IPS-18c (cell line): Measurements from ENCODE around the gene GSK3A.

Experiments
- H3K4me3 ChIP-seq: 2 replicates; pipeline ENCODE4 v1.7.0; 2013; ENCODE audit warnings: low read depth, mild to moderate bottlenecking, low read length, moderate library complexity; ENCODE audit not compliant: insufficient read depth
- H3K9me3 ChIP-seq: one replicate; pipeline ENCODE4 v1.6.1; 2013; ENCODE audit warnings: mild to moderate bottlenecking, low read length, moderate library complexity; ENCODE audit not compliant: control insufficient read depth, insufficient read depth

The GSK3A gene

GRCh38 chr19:42254089-42254849 is 11.9 kb upstream of the GSK3A start:
- Histone ChIP-seq H3K4me3 (peak overlapping the region; percentile 82), H3K9me3 (no peaks in the 10 kb centered on the region)

DNA sequence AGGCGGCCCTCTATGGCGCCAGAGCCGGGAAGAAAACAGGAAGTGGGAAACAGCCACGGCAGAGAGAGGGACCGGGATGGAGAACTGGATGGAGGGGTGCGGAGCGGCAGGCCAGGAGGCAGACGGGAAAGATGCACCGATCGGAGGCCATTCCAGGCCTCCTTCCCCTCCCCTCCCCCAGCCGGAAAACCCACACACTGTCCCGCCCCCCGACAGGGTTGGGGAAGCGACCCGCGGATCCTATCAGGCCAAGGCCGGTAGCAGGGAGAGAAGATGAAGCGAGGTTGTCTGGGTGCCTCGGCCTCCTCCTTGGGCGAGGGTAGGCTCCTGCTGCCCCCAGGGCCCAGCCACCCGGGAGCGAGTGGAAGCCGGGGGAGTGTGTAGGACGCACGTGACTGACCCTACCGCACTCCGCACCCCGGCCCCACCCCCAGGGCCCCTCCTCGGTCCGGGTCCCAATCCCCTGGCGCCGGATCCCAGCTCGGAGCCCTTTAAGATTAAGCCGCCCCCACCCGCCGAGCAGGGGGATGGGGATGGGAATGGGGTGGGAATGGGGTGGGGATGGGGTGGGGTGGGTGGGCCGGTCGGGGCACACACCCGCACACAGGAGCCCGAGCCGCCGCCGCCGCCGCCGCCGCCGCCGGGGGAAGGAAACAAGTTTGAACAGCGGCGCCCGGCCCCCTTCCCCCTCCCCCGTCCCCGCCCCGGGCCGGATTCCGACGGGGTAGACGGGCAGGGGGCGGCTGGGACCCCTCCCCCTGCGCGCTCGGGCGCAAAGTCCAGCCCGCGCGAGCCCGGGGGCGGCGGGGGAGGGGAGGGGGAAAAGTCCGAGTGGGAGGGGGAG is 11.1 kb upstream of the GSK3A start:
- peak overlapping the region; percentile 85 for H3K4me3 ChIP-seq

GRCh38 chr19:42252365-42253244 is 10.2 kb upstream of the GSK3A start:
- H3K9me3 ChIP-seq, result no peaks in the 10 kb centered on the region
- peak overlapping the region; percentile 85 for H3K4me3 ChIP-seq

More for the DNA sequence above, 11.1 kb upstream of the GSK3A start:
- no peaks in the 10 kb centered on the region for H3K9me3 ChIP-seq

- H3K9me3 ChIP-seq, result no peaks in the 10 kb centered on the region
- H3K4me3 ChIP-seq, result peak overlapping the region; percentile 24
Observed at GRCh38 chr19:42251572-42252358, 9.4 kb upstream of the GSK3A start.

DNA sequence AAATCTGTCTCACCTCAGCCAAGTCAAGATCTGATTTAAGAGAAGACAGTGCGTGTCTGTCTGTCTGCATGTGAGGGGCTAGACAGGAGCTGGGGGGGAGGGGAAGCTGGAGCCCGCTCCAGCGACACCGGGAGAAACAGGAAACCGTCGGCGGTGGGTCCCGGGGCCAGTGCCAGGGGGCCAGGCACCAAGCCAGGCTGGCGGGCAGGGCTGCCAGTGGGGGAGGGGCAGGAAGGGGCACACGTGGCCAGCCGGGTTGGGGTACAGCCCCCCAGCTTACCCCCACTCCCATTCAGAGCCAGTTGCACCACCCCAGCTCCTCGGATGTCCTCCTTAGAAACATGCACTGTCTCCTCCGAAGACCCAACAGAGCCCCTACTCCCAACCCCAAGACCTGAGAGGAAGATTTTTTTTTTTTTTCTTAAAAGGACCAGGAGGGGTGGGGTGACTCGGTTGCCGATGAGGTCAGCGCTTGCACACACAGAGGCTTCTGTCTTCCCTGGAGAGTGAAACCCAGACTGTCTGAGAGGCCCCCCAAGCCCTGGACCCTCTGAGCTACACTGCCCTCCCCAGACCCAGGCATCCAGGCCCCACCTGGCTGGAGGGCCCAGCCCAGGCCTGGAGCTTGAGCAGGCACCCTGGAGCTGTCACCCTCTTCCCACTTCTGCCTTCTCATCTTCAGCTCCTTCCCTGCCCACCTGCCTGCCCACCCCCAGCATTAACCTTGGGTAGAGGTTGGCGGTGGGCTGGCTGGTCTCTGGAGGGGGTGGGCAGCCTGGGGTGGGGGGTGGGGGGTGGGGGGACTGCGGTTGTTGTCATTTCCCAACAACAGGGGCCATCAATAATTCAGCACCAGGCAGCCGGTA is 8.5 kb upstream of the GSK3A start:
- H3K4me3 ChIP-seq, result no peak overlapping the region
- H3K9me3 ChIP-seq, result no peaks in the 10 kb centered on the region

DNA sequence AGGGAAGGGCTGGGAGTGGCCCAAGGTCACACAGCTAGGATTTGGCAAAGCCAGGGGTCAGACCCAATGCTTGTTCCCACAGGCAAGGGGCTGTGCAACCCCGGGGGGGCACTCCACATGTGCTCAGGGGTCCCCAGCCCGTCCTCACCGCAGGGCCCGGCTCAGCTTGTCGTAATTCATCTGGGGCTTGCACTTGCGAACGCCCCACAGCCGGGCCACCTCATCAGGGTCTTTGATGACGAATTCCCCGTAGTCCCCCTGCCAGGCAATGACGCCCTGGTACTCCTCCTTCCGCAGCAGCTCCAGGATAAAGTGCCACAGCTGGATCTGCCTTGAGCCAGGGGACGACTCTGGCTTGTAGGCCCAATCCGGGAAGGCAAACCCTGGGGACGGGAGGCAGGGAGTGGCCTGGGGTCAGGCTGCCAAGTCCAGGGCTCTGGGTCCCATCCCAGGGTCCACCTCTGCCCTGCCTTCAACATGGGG is 7.8 kb upstream of the GSK3A start:
- H3K4me3 ChIP-seq, result no peak overlapping the region
- H3K9me3 ChIP-seq, result no peaks in the 10 kb centered on the region

DNA sequence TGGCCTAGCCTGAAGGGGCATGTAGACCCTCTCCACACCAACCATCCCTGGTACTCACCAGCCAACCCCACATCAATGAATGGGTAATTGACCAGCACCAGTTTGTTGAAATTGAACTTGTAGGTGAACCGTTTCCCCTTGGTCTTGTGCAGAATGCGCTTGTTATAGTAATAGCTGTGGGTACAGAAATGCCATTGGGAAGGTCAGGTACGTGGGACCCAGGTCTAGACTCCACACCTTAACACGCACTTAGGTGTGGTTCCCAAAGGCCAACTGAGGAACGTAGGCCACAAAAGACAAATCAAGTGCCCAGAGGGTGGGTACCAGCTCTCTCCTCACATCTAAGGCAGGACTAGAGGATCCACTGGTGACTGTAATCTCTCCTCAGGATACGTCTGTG is 7.4 kb upstream of the GSK3A start:
- H3K4me3 ChIP-seq, result no peak overlapping the region

DNA sequence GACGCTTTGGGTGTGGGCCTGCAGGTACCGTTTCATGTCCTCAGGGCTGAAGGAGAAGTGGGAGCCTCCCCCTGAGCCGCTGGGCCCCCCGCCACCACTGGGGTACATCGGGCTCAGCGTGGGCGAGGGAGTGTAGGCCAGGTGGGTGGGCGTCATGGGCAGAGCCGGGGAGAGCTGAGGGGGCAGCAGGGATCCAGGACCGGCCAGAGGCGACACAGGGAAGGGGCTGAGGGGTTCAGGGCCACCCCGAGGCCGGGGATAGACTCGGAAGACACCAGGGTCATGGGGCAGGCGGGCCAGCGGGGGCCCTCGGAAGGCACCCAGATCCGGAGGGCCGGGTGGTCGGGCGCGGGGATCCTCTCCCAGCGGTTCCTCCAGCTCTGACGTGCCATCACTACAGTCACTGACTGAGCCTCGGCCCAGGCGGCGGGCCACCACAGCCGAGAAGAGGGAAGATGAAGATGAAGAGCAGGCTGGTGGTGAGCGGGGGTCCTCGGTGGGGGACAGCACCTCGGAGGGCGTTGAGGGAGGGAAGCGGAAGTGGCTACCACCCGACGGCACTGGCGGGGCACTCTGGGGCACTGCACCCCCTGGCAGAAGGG is 6.8 kb upstream of the GSK3A start:
- H3K9me3 ChIP-seq, result no peaks in the 10 kb centered on the region
- no peak overlapping the region for H3K4me3 ChIP-seq

More for the DNA sequence above, 7.4 kb upstream of the GSK3A start:
- H3K9me3 ChIP-seq, result no peaks in the 10 kb centered on the region

GRCh38 chr19:42248270-42249148 is 6.1 kb upstream of the GSK3A start:
- Histone ChIP-seq H3K9me3 (no peaks in the 10 kb centered on the region), H3K4me3 (no peak overlapping the region)

DNA sequence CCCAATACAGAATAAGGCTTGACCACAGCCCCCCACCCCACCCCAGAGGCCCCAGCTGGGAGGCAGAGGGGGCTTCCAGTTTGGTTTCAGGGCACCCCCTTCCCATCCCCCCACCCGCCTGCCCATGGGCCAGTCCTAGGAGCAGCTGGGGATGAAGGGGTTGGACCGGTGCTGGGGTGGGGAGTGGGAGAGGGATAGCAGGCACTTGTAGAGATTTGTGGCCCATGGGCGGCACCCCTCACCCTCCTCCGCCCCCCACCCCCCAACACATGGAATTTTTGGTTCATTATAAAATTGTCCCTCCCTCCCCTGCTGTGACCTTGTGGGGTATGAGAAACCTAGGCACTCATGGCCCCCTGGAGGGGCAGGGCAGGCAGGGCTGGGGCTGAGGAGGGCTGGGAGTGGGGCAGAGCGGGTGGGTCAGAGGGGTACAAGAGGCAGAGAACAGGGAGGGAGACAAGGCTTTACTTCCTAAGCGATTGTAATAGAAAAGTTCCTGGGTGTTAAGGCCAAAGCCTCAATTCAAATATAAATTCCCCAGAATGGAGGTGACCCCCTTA is 5.3 kb upstream of the GSK3A start:
- H3K9me3 ChIP-seq, result no peaks in the 10 kb centered on the region
- no peak overlapping the region for H3K4me3 ChIP-seq

GRCh38 chr19:42246922-42247639 is 4.7 kb upstream of the GSK3A start:
- Histone ChIP-seq H3K9me3 (no peaks in the 10 kb centered on the region), H3K4me3 (no peak overlapping the region)

DNA sequence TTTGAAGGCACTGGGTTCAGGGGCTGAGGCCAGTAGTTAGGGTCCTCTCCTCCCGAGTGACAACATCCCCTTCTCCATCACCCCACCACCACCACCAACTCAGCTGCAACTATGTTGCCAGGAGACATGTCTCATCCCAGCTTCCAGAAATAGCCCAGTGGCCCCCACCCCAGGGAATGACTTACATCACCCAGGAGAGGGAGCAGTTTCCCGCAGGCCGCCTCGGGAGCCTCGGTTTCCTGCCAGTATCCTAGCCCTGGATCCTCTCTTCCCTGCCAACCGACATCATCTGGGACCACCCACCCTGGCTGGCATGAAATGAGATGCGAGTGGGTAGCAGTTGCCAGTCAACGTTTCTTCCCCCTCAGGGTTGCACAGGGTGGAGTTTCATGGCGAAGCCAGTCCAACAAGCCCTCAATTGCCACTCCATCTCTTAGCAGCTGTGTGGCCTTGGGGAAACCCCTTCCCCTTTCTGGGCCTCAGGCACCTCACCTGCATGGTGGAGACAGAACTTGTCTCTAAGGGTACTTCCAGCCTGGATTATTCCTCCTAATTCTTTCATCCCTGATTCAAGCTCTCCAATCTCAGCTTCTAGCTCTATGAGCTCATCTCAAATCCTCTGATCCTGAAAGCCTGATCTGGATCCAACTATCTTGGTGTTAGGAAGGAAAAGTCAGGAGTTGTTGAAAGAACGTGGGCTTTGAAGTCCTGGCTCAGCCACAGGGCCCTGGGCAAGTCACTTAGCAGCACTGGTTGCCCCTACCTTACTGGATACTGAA is 3.9 kb upstream of the GSK3A start:
- Histone ChIP-seq H3K4me3 (no peak overlapping the region), H3K9me3 (no peaks in the 10 kb centered on the region)

- no peaks in the 10 kb centered on the region for H3K9me3 ChIP-seq
- no peak overlapping the region for H3K4me3 ChIP-seq
Observed at GRCh38 chr19:42245231-42245630, 2.8 kb upstream of the GSK3A start.
